ENCODE measurements around the gene DNAJC5. TPM values are rescaled to one million over a fixed set of nuclear protein-coding genes. Genes with fewer than 3 reads are reported as not detected.

The DNAJC5 gene
- total RNA-seq, 2 donors from 2014 or later: 44.4 to 66.6 TPM

- WGBS: 93% methylated on average over 47 of the region's 58 CpGs
- no peak overlapping the region for H3K27ac ChIP-seq
- TF ChIP-seq POLR2A (IDR thresholded peaks at IDR 0.05) (no peak), POLR2AphosphoS5 (IDR thresholded peaks at IDR 0.05) (no peak), CTCF (IDR thresholded peaks at IDR 0.05) (no peak)
- intact Hi-C loops (cut with DNase I): no loop called here
- H3K9me3 ChIP-seq: no peaks in the 10 kb centered on the region
- no peak overlapping the region for H3K4me3 ChIP-seq
- DNase-seq (ENCODE audit: low spot score): no peak
- no peaks in the 10 kb centered on the region for H3K36me3 ChIP-seq
- H3K27me3 ChIP-seq (replicated peaks; ENCODE audit: insufficient read depth): no peaks in the 10 kb centered on the region
- H3K4me1 ChIP-seq (replicated peaks): no peaks in the 10 kb centered on the region
Measured at GRCh38 chr20:63940472-63941266, 45.7 kb downstream of the DNAJC5 start.

GRCh38 chr20:63941282-63942081, 46.6 kb downstream of the DNAJC5 start:
- Histone ChIP-seq H3K9me3 (no peaks in the 10 kb centered on the region), H3K27ac (peak overlapping the region in 1 of 2 donors; percentile 36), H3K4me3 (no peak overlapping the region), H3K36me3 (no peaks in the 10 kb centered on the region), H3K4me1 (replicated peaks) (no peaks in the 10 kb centered on the region), H3K27me3 (replicated peaks; ENCODE audit: insufficient read depth) (no peaks in the 10 kb centered on the region)
- intact Hi-C loops (cut with DNase I): no loop called here
- DNase-seq (ENCODE audit: low spot score): no peak
- no peak for TF ChIP-seq CTCF (IDR thresholded peaks at IDR 0.05)
- TF ChIP-seq POLR2AphosphoS5 (IDR thresholded peaks at IDR 0.05): no peak
- no peak for TF ChIP-seq POLR2A (IDR thresholded peaks at IDR 0.05)
- WGBS: 70% methylated on average over 35 of the region's 39 CpGs

GRCh38 chr20:63942250-63942951, 47.5 kb downstream of the DNAJC5 start:
- Histone ChIP-seq H3K4me3 (no peak overlapping the region), H3K27me3 (replicated peaks; ENCODE audit: insufficient read depth) (no peaks in the 10 kb centered on the region), H3K9me3 (no peaks in the 10 kb centered on the region), H3K4me1 (replicated peaks) (peaks cover 4% of the 10 kb centered on the region), H3K27ac (peak overlapping the region; percentile 61 to 70), H3K36me3 (no peaks in the 10 kb centered on the region)
- WGBS: 38% methylated on average over 30 of the region's 30 CpGs
- no peak for DNase-seq (ENCODE audit: low spot score)
- no peak for TF ChIP-seq POLR2AphosphoS5 (IDR thresholded peaks at IDR 0.05)
- no peak for TF ChIP-seq CTCF (IDR thresholded peaks at IDR 0.05)
- TF ChIP-seq POLR2A (IDR thresholded peaks at IDR 0.05): no peak
- intact Hi-C loops (cut with DNase I): no loop called here

GRCh38 chr20:63942969-63943807, 48.3 kb downstream of the DNAJC5 start:
- 63% methylated on average over 19 of the region's 19 CpGs for WGBS
- no peaks in the 10 kb centered on the region for H3K9me3 ChIP-seq
- no peaks in the 10 kb centered on the region for H3K27me3 ChIP-seq (replicated peaks; ENCODE audit: insufficient read depth)
- no peak for DNase-seq (ENCODE audit: low spot score)
- no peaks in the 10 kb centered on the region for H3K36me3 ChIP-seq
- no peak overlapping the region for H3K4me3 ChIP-seq
- peak overlapping the region; percentile 61 to 70 for H3K27ac ChIP-seq
- TF ChIP-seq CTCF (IDR thresholded peaks at IDR 0.05) (no peak), POLR2A (IDR thresholded peaks at IDR 0.05) (no peak), POLR2AphosphoS5 (IDR thresholded peaks at IDR 0.05) (no peak)
- intact Hi-C loops (cut with DNase I): no loop called here
- peaks cover 12% of the 10 kb centered on the region for H3K4me1 ChIP-seq (replicated peaks)

Measured in prostate gland (tissue), 2 donors.